Smooth muscle cell (in vitro differentiated cells): ENCODE data around the gene SPAG6. TPM values are rescaled to one million over a fixed set of nuclear protein-coding genes. Genes with fewer than 3 reads are reported as not detected.

Experiments used
- DNase-seq: peaks from one replicate; lab custom pipeline; 2025; ENCODE audit not compliant: unreplicated experiment; lab: John Stamatoyannopoulos, UW
- H2AFZ ChIP-seq: fragments of 200-600 bp; sonication (generic); 2 replicates; pipeline ENCODE4 v1.6.0; 2016; ENCODE audit warnings: antibody characterized with exemption, low read depth, mild to moderate bottlenecking
- H3F3A ChIP-seq: fragments of 200-600 bp; sonication (generic); 2 replicates; pipeline ENCODE4 v1.6.0; 2017; ENCODE audit warnings: antibody characterized with exemption, low read depth
- H3K27ac ChIP-seq: fragments of 200-600 bp; sonication (generic); 2 replicates; pipeline ENCODE4 v1.5.1; 2016; ENCODE audit warnings: low read depth, mild to moderate bottlenecking
- H3K27me3 ChIP-seq: fragments of 200-600 bp; sonication (generic); 2 replicates; pipeline ENCODE4 v1.6.1; 2016; ENCODE audit warnings: low read depth, mild to moderate bottlenecking
- H3K36me3 ChIP-seq: fragments of 200-600 bp; sonication (generic); 2 replicates; pipeline ENCODE4 v1.5.1; 2016; ENCODE audit warnings: low read depth
- H3K4me1 ChIP-seq: fragments of 200-600 bp; sonication (generic); 2 replicates; pipeline ENCODE4 v1.5.1; 2016; ENCODE audit warnings: low read depth
- H3K4me2 ChIP-seq: fragments of 200-600 bp; sonication (generic); 2 replicates; pipeline ENCODE4 v1.6.0; 2016; ENCODE audit warnings: mild to moderate bottlenecking
- H3K4me3 ChIP-seq: fragments of 200-600 bp; sonication (generic); 2 replicates; pipeline ENCODE4 v1.5.1; 2016; ENCODE audit warnings: mild to moderate bottlenecking
- H3K79me2 ChIP-seq: fragments of 200-600 bp; sonication (generic); 2 replicates; pipeline ENCODE4 v1.6.0; 2016; ENCODE audit warnings: low read depth, mild to moderate bottlenecking
- H3K9ac ChIP-seq: fragments of 200-600 bp; sonication (generic); 2 replicates; pipeline ENCODE4 v1.6.0; 2016; ENCODE audit warnings: low read depth
- H3K9me3 ChIP-seq: fragments of 200-600 bp; sonication (generic); replicated peaks from 2 replicates; pipeline ENCODE4 v1.5.1; 2016; ENCODE audit warnings: low read depth
- H4K20me1 ChIP-seq: fragments of 200-600 bp; sonication (generic); 2 replicates; pipeline ENCODE4 v1.6.0; 2016; ENCODE audit warnings: low read depth
- CTCF ChIP-seq: fragments of 200-600 bp; sonication (generic); IDR thresholded peaks from 2 replicates; pipeline ENCODE4 v1.5.1; 2017; ENCODE audit warnings: borderline replicate concordance, mild to moderate bottlenecking, antibody characterized with exemption; ENCODE audit not compliant: insufficient read depth, poor library complexity, severe bottlenecking
- WGBS: methylation state at CpG from one replicate; pipeline ENCODE4 v1.1.7; 2016; ENCODE audit warnings: low lambda C conversion rate; 5-methylcytosine and 5-hydroxymethylcytosine counted together
- polyA plus RNA-seq: library from polyadenylated mRNA; unstranded; fragments of >200 nt; fragmentation: Nextera tagmentation; extraction: Ambion mirVana; gene quantifications from 2 replicates; pipeline ENCODE4 v1.2.1, GENCODE V29; 2016
- total RNA-seq: library from RNA; depleted of rRNA; stranded (reverse); fragments of >200 nt; gene quantifications from 2 replicates; pipeline ENCODE4 v1.2.3, GENCODE V29; 2014

SPAG6 gene
- total RNA-seq (not detected in 2 replicates), polyA plus RNA-seq (0.61 TPM in 1 of 2 replicates, not detected in the other)

DNA sequence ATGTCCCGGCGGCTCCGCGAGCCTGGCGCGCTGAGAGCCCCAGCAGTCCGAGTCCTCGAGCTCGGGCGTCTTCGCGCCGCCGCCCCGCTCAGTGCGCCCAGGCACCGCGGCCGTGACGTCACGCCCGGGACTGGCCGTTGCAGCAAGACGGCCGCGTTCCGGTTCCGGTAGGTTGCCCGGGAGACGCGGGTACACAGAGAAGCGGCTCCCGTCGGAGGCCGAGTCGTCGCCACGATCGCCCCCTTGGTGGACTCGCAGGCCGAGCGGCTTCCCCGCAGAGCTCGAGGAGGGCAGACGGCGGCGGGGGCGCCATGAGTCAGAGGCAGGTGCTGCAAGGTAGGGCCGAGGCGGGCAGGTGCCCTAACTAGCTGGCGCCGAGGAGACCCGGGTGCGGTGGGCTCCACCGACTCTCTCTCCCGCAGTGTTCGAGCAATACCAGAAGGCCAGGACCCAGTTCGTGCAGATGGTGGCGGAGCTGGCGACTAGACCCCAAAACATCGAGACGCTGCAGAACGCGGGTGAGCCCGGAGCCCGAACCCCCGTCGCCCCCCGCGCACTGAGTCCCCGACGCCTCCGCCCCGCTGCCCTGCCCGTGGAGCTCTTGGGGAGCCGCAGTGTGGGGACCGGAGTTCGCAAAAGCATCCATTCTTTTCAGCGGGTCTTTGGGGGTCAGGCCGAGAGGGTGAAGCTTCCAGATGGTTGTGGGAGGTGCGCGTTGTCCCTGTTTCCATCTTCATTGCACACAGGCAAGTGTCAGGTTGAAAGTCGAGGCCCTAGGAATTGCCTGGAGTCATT is at the start of gene SPAG6:
Gene SPAG6, plus strand, starts transcription at position 196 of the 795 bp plus-strand sequence. Its CDS starts 116 bp downstream, at position 312.
- Histone ChIP-seq H2AFZ (no peak within 1 kb of the TSS), H3K4me2 (peak within 1 kb of the TSS; percentile 70)
- 5% methylated on average over 80 of the region's 83 CpGs for WGBS

DNA sequence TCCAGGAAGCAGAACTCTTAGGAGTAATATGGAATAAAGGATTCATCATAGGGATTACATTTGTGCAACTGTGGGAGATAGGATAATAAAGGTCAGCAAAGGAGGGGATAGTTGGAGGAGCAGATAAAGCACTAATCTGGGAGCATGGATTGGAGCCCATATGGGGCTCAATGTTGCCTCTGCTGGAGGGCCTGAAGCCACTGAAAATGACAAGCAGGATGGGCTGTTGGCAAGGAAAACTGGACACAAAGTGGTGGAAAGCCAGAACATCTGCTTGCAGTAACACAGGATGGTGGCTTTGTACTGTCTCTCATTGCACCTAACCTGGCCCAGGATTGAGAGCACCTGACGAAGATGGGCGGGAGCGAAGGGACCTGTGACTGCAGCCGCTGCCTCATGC is 44.1 kb upstream of the SPAG6 start:
- no peak overlapping the region for H3K4me3 ChIP-seq
- no peaks in the 10 kb centered on the region for H3K36me3 ChIP-seq
- H3K4me1 ChIP-seq: no peaks in the 10 kb centered on the region
- no peak for DNase-seq
- no peaks in the 10 kb centered on the region for H4K20me1 ChIP-seq
- H3K4me2 ChIP-seq: no peak overlapping the region
- no peak overlapping the region for H3K9ac ChIP-seq
- TF ChIP-seq CTCF: no peak
- no peaks in the 10 kb centered on the region for H3K9me3 ChIP-seq
- H3K27me3 ChIP-seq: peaks cover 15% of the 10 kb centered on the region
- H3K27ac ChIP-seq: no peak overlapping the region
- H3F3A ChIP-seq: no peaks in the 10 kb centered on the region
- WGBS: 95% methylated on average over 4 of the region's 4 CpGs
- H3K79me2 ChIP-seq: no peaks in the 10 kb centered on the region
- no peak overlapping the region for H2AFZ ChIP-seq

More for the DNA sequence above, at the start of gene SPAG6:
- Histone ChIP-seq H3K27me3 (peaks cover 95% of the 10 kb centered on the region), H3F3A (no peaks in the 10 kb centered on the region), H3K27ac (no peak within 1 kb of the TSS), H3K4me3 (peak within 1 kb of the TSS; percentile 33), H3K9me3 (no peaks in the 10 kb centered on the region), H3K9ac (no peak within 1 kb of the TSS), H3K79me2 (no peaks in the 10 kb centered on the region), H3K36me3 (no peaks in the 10 kb centered on the region), H3K4me1 (peaks cover 5% of the 10 kb centered on the region), H4K20me1 (no peaks in the 10 kb centered on the region)
- TF ChIP-seq CTCF: no peak
- DNase-seq: no peak

- Histone ChIP-seq H3K79me2 (no peaks in the 10 kb centered on the region), H3K4me1 (no peaks in the 10 kb centered on the region), H4K20me1 (no peaks in the 10 kb centered on the region), H3K27me3 (no peaks in the 10 kb centered on the region), H3F3A (no peaks in the 10 kb centered on the region), H3K36me3 (no peaks in the 10 kb centered on the region), H3K27ac (no peak overlapping the region), H3K4me2 (no peak overlapping the region), H3K9ac (no peak overlapping the region), H2AFZ (no peak overlapping the region), H3K4me3 (no peak overlapping the region), H3K9me3 (no peaks in the 10 kb centered on the region)
- TF ChIP-seq CTCF: no peak
- WGBS: 100% methylated on average over 3 of the region's 3 CpGs
- no peak for DNase-seq
Measured at GRCh38 chr10:22303461-22303860, 41.8 kb upstream of the SPAG6 start.

DNA sequence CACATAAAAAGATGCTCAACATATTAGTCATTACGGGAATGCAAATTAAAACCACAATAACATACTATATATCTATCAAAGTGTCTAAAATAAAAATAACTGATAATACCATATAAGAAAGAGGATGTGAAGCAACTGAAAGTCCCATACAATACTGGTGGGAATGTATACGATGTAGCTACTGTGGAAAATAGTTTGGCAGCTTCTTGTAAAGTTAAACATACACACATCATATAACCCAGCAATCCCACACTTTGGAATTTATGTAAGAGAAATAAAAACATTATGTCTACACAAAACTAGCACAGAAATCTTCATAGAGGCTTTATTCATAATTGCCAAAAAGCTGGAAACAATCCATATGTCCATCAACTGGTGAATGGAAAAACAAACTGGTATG is 39.6 kb upstream of the SPAG6 start:
- no peaks in the 10 kb centered on the region for H3K4me1 ChIP-seq
- no peak overlapping the region for H3K4me3 ChIP-seq
- no peaks in the 10 kb centered on the region for H4K20me1 ChIP-seq
- TF ChIP-seq CTCF: no peak
- H3F3A ChIP-seq: no peaks in the 10 kb centered on the region
- H3K9me3 ChIP-seq: no peaks in the 10 kb centered on the region
- H2AFZ ChIP-seq: no peak overlapping the region
- no peak overlapping the region for H3K9ac ChIP-seq
- no peak overlapping the region for H3K4me2 ChIP-seq
- WGBS: 94% methylated on average over 2 of the region's 2 CpGs
- H3K79me2 ChIP-seq: no peaks in the 10 kb centered on the region
- no peaks in the 10 kb centered on the region for H3K36me3 ChIP-seq
- H3K27ac ChIP-seq: no peak overlapping the region
- no peaks in the 10 kb centered on the region for H3K27me3 ChIP-seq
- no peak for DNase-seq
